ENCODE data around the gene INTS12.
A peak's percentile ranks its signal among the peaks of the same experiment; 100 is the strongest.
"Not testable (repeated sequence)": the region's sequence is repeated elsewhere in the genome, so short reads cannot be mapped to it uniquely, and the experiment has no call there.

Gene INTS12

DNA sequence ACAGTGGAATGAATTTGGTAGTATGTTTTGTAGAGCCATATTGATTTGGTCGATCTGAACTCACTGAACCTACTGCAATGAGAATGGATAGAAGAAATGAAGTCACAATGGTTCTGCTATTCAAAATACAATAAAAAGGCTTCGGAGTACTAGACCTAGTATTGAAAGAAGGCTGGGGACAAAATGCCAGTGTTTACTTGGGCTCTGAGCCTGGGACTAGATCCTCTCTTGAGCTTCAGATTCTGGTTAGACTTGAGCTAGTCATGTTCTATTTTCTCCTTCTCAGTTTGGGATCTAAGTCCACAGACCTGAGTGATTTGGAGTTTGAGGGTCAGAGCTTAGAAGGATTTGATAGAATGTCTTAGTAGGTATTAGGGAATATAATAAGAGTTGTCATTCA is 9.9 kb downstream of the INTS12 start:
- TF ChIP-seq, protein P1, sequence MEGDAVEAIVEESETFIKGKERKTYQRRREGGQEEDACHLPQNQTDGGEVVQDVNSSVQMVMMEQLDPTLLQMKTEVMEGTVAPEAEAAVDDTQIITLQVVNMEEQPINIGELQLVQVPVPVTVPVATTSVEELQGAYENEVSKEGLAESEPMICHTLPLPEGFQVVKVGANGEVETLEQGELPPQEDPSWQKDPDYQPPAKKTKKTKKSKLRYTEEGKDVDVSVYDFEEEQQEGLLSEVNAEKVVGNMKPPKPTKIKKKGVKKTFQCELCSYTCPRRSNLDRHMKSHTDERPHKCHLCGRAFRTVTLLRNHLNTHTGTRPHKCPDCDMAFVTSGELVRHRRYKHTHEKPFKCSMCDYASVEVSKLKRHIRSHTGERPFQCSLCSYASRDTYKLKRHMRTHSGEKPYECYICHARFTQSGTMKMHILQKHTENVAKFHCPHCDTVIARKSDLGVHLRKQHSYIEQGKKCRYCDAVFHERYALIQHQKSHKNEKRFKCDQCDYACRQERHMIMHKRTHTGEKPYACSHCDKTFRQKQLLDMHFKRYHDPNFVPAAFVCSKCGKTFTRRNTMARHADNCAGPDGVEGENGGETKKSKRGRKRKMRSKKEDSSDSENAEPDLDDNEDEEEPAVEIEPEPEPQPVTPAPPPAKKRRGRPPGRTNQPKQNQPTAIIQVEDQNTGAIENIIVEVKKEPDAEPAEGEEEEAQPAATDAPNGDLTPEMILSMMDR (IDR thresholded peaks at IDR 0.05) = no peak
- H3K9me3 Mint-ChIP-seq = no peaks in the 10 kb centered on the region
- no peaks in the 10 kb centered on the region for H3K4me1 Mint-ChIP-seq
- DNase-seq = no peak
- H3K4me3 Mint-ChIP-seq = no peak overlapping the region
- peak overlapping the region; percentile 16 for H3K27ac Mint-ChIP-seq
- H3K36me3 Mint-ChIP-seq (ENCODE audit: low read depth) = peaks cover 27% of the 10 kb centered on the region
- no peaks in the 10 kb centered on the region for H3K27me3 Mint-ChIP-seq (ENCODE audit: low read depth, poor library complexity)

GRCh38 chr4:105695832-105696231 is 12.7 kb downstream of the INTS12 start:
- not testable (repeated sequence) for H3K9me3 Mint-ChIP-seq; H3K4me1 Mint-ChIP-seq; H3K27me3 Mint-ChIP-seq (ENCODE audit: low read depth, poor library complexity); H3K27ac Mint-ChIP-seq; H3K4me3 Mint-ChIP-seq; DNase-seq
- H3K36me3 Mint-ChIP-seq (ENCODE audit: low read depth) = peaks cover 36% of the 10 kb centered on the region

- not testable (repeated sequence) for H3K4me1 Mint-ChIP-seq; H3K9me3 Mint-ChIP-seq; H3K4me3 Mint-ChIP-seq; H3K27me3 Mint-ChIP-seq (ENCODE audit: low read depth, poor library complexity); DNase-seq; H3K27ac Mint-ChIP-seq
- H3K36me3 Mint-ChIP-seq (ENCODE audit: low read depth) = peaks cover 43% of the 10 kb centered on the region
These were observed 13.7 kb downstream of the INTS12 start for GRCh38 chr4:105694812-105695211.

GRCh38 chr4:105686571-105686970 is 21.9 kb downstream of the INTS12 start:
- no peaks in the 10 kb centered on the region for H3K27me3 Mint-ChIP-seq (ENCODE audit: low read depth, poor library complexity)
- H3K4me1 Mint-ChIP-seq = no peaks in the 10 kb centered on the region
- H3K9me3 Mint-ChIP-seq = no peaks in the 10 kb centered on the region
- peaks cover 26% of the 10 kb centered on the region for H3K36me3 Mint-ChIP-seq (ENCODE audit: low read depth)
- no peak overlapping the region for H3K27ac Mint-ChIP-seq
- H3K4me3 Mint-ChIP-seq = no peak overlapping the region
- TF ChIP-seq, protein P1 (IDR thresholded peaks at IDR 0.05) = no peak
- DNase-seq = no peak

DNA sequence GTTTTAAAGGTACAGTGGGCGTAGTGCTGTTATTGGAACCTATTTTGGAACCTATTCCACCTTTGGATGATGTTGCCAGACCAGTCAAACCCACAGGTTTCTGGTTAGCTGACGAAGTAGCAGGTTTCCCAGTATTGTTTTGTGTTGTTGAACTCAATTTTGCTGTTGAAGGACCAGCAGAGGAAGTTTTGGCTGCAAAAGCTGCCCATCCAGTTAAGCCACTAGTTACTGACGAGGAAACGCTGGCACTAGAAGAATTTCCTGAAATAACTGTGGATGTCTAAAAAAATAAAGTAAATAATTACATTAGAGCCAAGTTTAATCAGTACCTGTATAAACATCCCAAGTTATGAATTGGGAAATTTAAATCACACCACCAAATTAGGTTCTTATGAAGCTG is 25.5 kb downstream of the INTS12 start:
- Mint-ChIP-seq H3K27me3 (ENCODE audit: low read depth, poor library complexity) (no peaks in the 10 kb centered on the region), H3K27ac (no peak overlapping the region)
- DNase-seq = no peak

DNA sequence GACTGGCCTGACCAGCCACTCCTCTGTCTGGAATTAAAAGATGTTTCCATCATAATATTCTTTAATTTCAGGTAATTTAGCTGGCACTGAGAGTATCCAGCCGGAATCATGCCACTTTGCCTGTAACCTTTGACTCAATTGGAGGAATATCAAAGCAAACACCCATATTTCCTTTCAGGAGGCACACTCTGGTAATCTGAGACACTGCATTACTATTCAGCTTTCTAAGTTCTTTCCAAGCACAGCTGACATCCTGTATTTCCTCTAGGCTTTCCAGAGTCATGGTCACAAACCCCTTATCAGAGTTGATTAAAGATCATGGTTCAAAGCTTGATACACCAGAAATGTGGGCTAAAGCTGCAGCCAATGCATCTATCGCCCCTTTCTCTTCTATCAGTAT is 29.3 kb downstream of the INTS12 start:
- H3K4me1 Mint-ChIP-seq = no peaks in the 10 kb centered on the region
- no peak for DNase-seq
- H3K9me3 Mint-ChIP-seq = no peaks in the 10 kb centered on the region
- peak overlapping the region; percentile 0 for H3K27ac Mint-ChIP-seq
- H3K36me3 Mint-ChIP-seq (ENCODE audit: low read depth) = peaks cover 12% of the 10 kb centered on the region
- H3K4me3 Mint-ChIP-seq = no peak overlapping the region
- TF ChIP-seq, protein P1 (IDR thresholded peaks at IDR 0.05) = no peak
- H3K27me3 Mint-ChIP-seq (ENCODE audit: low read depth, poor library complexity) = no peaks in the 10 kb centered on the region

More for the DNA sequence above, 25.5 kb downstream of the INTS12 start:
- H3K4me3 Mint-ChIP-seq = no peak overlapping the region
- no peaks in the 10 kb centered on the region for H3K4me1 Mint-ChIP-seq
- H3K36me3 Mint-ChIP-seq (ENCODE audit: low read depth) = peaks cover 13% of the 10 kb centered on the region
- H3K9me3 Mint-ChIP-seq = no peaks in the 10 kb centered on the region
- TF ChIP-seq, protein P1 (IDR thresholded peaks at IDR 0.05) = no peak

GRCh38 chr4:105677709-105678108 is 30.8 kb downstream of the INTS12 start:
- no peak overlapping the region for H3K4me3 Mint-ChIP-seq
- H3K9me3 Mint-ChIP-seq = no peaks in the 10 kb centered on the region
- no peak for DNase-seq

More at GRCh38 chr4:105677709-105678108, 30.8 kb downstream of the INTS12 start:
- Mint-ChIP-seq H3K27me3 (ENCODE audit: low read depth, poor library complexity) (no peaks in the 10 kb centered on the region), H3K36me3 (ENCODE audit: low read depth) (peaks cover 8% of the 10 kb centered on the region), H3K4me1 (no peaks in the 10 kb centered on the region), H3K27ac (no peak overlapping the region)
- TF ChIP-seq, protein P1 (IDR thresholded peaks at IDR 0.05) = no peak
